Brain microvascular endothelial cell (primary cell): ENCODE data around the gene CELF5.

Experiments used
- DNase-seq: peaks from one replicate; pipeline ENCODE4 v3.0.0-alpha.2; 2020
- H3K27ac ChIP-seq: fragments of 250-450 bp; sonication (Bioruptor Pico); 2 replicates; pipeline ENCODE4 v1.5.1; 2020; ENCODE audit warnings: mild to moderate bottlenecking, moderate library complexity
- H3K27me3 ChIP-seq: fragments of 250-450 bp; sonication (Bioruptor Pico); replicated peaks from 2 replicates; pipeline ENCODE4 v1.5.1; 2020; ENCODE audit warnings: mild to moderate bottlenecking
- H3K36me3 ChIP-seq: fragments of 250-450 bp; sonication (Bioruptor Pico); replicated peaks from 2 replicates; pipeline ENCODE4 v1.5.1; 2020; ENCODE audit warnings: mild to moderate bottlenecking
- H3K4me3 ChIP-seq: 2 replicates; pipeline ENCODE4 v1.5.1; 2011; ENCODE audit warnings: low read depth, mild to moderate bottlenecking, control low read depth, low read length, moderate library complexity
- CTCF ChIP-seq: IDR thresholded peaks from 2 replicates; pipeline ENCODE4 v1.5.1; 2011; ENCODE audit warnings: low read depth, mild to moderate bottlenecking, moderate library complexity, low read length, control low read depth, inconsistent platforms; ENCODE audit errors: missing control alignments
- in situ Hi-C: cut with HindIII; loops from 2 replicates; pipeline ENCODE4 v1.10.0; 2017; ENCODE audit warnings: low sequenced_read_pairs, low pct_ligation_motif_present

The CELF5 gene

GRCh38 chr19:3322199-3322978 lies 97.9 kb downstream of the CELF5 start:
- Histone ChIP-seq H3K36me3 (no peaks in the 10 kb centered on the region), H3K4me3 (no peak overlapping the region), H3K27me3 (no peaks in the 10 kb centered on the region), H3K27ac (no peak overlapping the region)
- DNase-seq = no peak
- in situ Hi-C loops = loop anchor here (10.0 kb wide), 1 partner anchor 142 kb away; no protein-coding TSS in a partner anchor
- no peak for TF ChIP-seq CTCF

- H3K27me3 ChIP-seq = no peaks in the 10 kb centered on the region
- H3K27ac ChIP-seq = no peak overlapping the region
- in situ Hi-C loops = loop anchor here (10.0 kb wide), 1 partner anchor 142 kb away; no protein-coding TSS in a partner anchor
- no peak overlapping the region for H3K4me3 ChIP-seq
- no peaks in the 10 kb centered on the region for H3K36me3 ChIP-seq
- TF ChIP-seq CTCF = no peak
- DNase-seq = no peak
Measured at GRCh38 chr19:3323026-3323425, 98.6 kb downstream of the CELF5 start.

DNA sequence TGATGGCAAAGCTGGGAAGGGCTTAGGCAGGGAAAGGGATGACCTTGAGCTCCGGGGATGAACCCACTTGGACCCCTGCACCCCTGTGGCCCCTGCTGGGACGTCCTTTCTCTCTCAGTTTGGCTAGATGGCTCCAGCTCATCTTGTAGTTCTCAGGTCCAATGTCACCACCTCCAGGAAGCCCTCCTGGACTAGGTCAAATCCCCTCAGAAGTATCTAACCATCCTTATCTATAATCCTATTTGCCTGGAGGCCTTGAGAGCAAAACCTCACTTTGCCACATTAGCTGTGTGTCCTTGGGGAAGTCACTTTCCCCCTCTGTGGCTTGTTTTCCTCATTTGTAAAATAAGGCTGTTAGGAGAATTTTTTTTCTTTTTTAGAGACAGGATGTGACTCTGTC lies 99.2 kb downstream of the CELF5 start:
- Histone ChIP-seq H3K27ac (no peak overlapping the region), H3K36me3 (no peaks in the 10 kb centered on the region), H3K4me3 (no peak overlapping the region), H3K27me3 (no peaks in the 10 kb centered on the region)
- DNase-seq = no peak
- TF ChIP-seq CTCF = no peak
- in situ Hi-C loops = loop anchor here (10.0 kb wide), 1 partner anchor 141 kb away; no protein-coding TSS in a partner anchor

DNA sequence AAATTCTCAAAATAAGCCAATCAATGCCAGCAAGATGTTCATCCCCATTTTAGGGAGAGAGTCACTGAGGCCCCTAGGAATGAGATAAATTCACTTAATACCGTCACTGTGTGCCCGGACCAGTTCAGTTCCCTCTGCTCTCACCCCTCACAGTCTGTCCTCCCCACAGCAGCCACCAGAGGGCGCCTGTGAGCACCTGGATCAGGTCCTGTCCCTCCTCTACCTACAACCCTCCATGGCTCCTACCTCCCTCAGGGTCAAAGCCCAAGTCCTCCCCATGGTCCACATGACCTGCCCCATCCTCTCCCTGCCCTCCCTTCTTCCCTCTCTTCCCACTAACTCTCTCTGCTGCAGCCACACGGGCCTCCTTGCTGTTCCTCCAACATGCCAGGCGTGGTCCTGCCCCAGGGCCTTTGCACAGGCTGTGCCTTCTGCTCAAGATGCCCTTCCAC lies 100.0 kb downstream of the CELF5 start:
- no peak overlapping the region for H3K27ac ChIP-seq
- no peaks in the 10 kb centered on the region for H3K36me3 ChIP-seq
- peak; percentile 35 for DNase-seq
- H3K27me3 ChIP-seq = no peaks in the 10 kb centered on the region
- H3K4me3 ChIP-seq = no peak overlapping the region
- TF ChIP-seq CTCF = peak; percentile 91
- in situ Hi-C loops = loop anchor here (10.0 kb wide), 1 partner anchor 140 kb away; no protein-coding TSS in a partner anchor

GRCh38 chr19:3325451-3325850 lies 101.0 kb downstream of the CELF5 start:
- TF ChIP-seq CTCF = no peak
- in situ Hi-C loops = loop anchor here (10.0 kb wide), 1 partner anchor 139 kb away; no protein-coding TSS in a partner anchor
- Histone ChIP-seq H3K27me3 (no peaks in the 10 kb centered on the region), H3K36me3 (no peaks in the 10 kb centered on the region), H3K27ac (no peak overlapping the region), H3K4me3 (no peak overlapping the region)
- DNase-seq = no peak

- Histone ChIP-seq H3K27ac (no peak overlapping the region), H3K27me3 (no peaks in the 10 kb centered on the region), H3K36me3 (no peaks in the 10 kb centered on the region), H3K4me3 (no peak overlapping the region)
- DNase-seq = no peak
- no peak for TF ChIP-seq CTCF
- in situ Hi-C loops = loop anchor here (10.0 kb wide), 1 partner anchor 136 kb away; no protein-coding TSS in a partner anchor
Measured at GRCh38 chr19:3328743-3329142, 104.3 kb downstream of the CELF5 start.
